ENCODE measurements around the gene EMC8. TPM values are rescaled to one million over a fixed set of nuclear protein-coding genes. Genes with fewer than 3 reads are reported as not detected.
"Not testable (repeated sequence)": the region's sequence is repeated elsewhere in the genome, so short reads cannot be mapped to it uniquely, and the experiment has no call there.

Gene EMC8
- total RNA-seq, 1 donor from 2014 or later = 45.2 TPM

GRCh38 chr16:85819245-85819644 is 19.9 kb upstream of the EMC8 start:
- Mint-ChIP-seq H3K9me3 (ENCODE audit: low read depth) (no peaks in the 10 kb centered on the region), H3K4me1 (ENCODE audit: low read depth) (no peaks in the 10 kb centered on the region), H3K4me3 (ENCODE audit: low read depth) (no peak overlapping the region), H3K36me3 (ENCODE audit: insufficient read depth) (no peaks in the 10 kb centered on the region), H3K27me3 (peaks cover 15% of the 10 kb centered on the region), H3K27ac (no peak overlapping the region)
- peak; percentile 82 for TF ChIP-seq CTCF (IDR thresholded peaks at IDR 0.05; ENCODE audit: unreplicated experiment)
- DNase-seq (ENCODE audit: low spot score, unreplicated experiment) = peak; percentile 81

GRCh38 chr16:85817195-85817594 is 17.9 kb upstream of the EMC8 start:
- H3K4me3 Mint-ChIP-seq (ENCODE audit: low read depth); H3K27ac Mint-ChIP-seq; H3K9me3 Mint-ChIP-seq (ENCODE audit: low read depth); DNase-seq (ENCODE audit: low spot score, unreplicated experiment); H3K4me1 Mint-ChIP-seq (ENCODE audit: low read depth); H3K36me3 Mint-ChIP-seq (ENCODE audit: insufficient read depth): not testable (repeated sequence)
- H3K27me3 Mint-ChIP-seq = peaks cover 29% of the 10 kb centered on the region

GRCh38 chr16:85816159-85816558 is 16.8 kb upstream of the EMC8 start:
- DNase-seq (ENCODE audit: low spot score, unreplicated experiment) = no peak
- Mint-ChIP-seq H3K27me3 (peaks cover 37% of the 10 kb centered on the region), H3K4me3 (ENCODE audit: low read depth) (no peak overlapping the region), H3K36me3 (ENCODE audit: insufficient read depth) (no peaks in the 10 kb centered on the region), H3K4me1 (ENCODE audit: low read depth) (no peaks in the 10 kb centered on the region), H3K27ac (no peak overlapping the region), H3K9me3 (ENCODE audit: low read depth) (no peaks in the 10 kb centered on the region)
- TF ChIP-seq CTCF (IDR thresholded peaks at IDR 0.05; ENCODE audit: unreplicated experiment) = no peak

- no peak overlapping the region for H3K4me3 Mint-ChIP-seq (ENCODE audit: low read depth)
- no peak for TF ChIP-seq CTCF (IDR thresholded peaks at IDR 0.05; ENCODE audit: unreplicated experiment)
- no peaks in the 10 kb centered on the region for H3K36me3 Mint-ChIP-seq (ENCODE audit: insufficient read depth)
- DNase-seq (ENCODE audit: low spot score, unreplicated experiment) = no peak
- no peaks in the 10 kb centered on the region for H3K9me3 Mint-ChIP-seq (ENCODE audit: low read depth)
- peaks cover 5% of the 10 kb centered on the region for H3K4me1 Mint-ChIP-seq (ENCODE audit: low read depth)
- peaks cover 22% of the 10 kb centered on the region for H3K27me3 Mint-ChIP-seq
- H3K27ac Mint-ChIP-seq = peak overlapping the region; percentile 62
Observed at GRCh38 chr16:85812811-85813700, 13.7 kb upstream of the EMC8 start.

- H3K9me3 Mint-ChIP-seq (ENCODE audit: low read depth) = no peaks in the 10 kb centered on the region
- H3K27me3 Mint-ChIP-seq = peaks cover 22% of the 10 kb centered on the region
- H3K4me3 Mint-ChIP-seq (ENCODE audit: low read depth) = no peak overlapping the region
- DNase-seq (ENCODE audit: low spot score, unreplicated experiment) = no peak
- no peaks in the 10 kb centered on the region for H3K36me3 Mint-ChIP-seq (ENCODE audit: insufficient read depth)
- TF ChIP-seq CTCF (IDR thresholded peaks at IDR 0.05; ENCODE audit: unreplicated experiment) = no peak
- no peak overlapping the region for H3K27ac Mint-ChIP-seq
- H3K4me1 Mint-ChIP-seq (ENCODE audit: low read depth) = peaks cover 5% of the 10 kb centered on the region
Observed at GRCh38 chr16:85812031-85812807, 12.9 kb upstream of the EMC8 start.
